NK-92 (cell line): Measurements from ENCODE around the gene VCPKMT.
A peak's percentile ranks its signal among the peaks of the same experiment; 100 is the strongest.

Source experiments
- DNase-seq: peaks from one replicate; lab custom pipeline; 2025; ENCODE audit not compliant: unreplicated experiment; lab: John Stamatoyannopoulos, UW

The VCPKMT gene

GRCh38 chr14:50116181-50116956, at the start of gene VCPKMT:
Gene VCPKMT, minus strand, starts transcription at chr14:50116572. Its CDS starts 20 bp downstream, at chr14:50116552.
- DNase-seq = peak; percentile 39

- DNase-seq = no peak
Observed at GRCh38 chr14:50156111-50156510, 39.7 kb upstream of the VCPKMT start.

GRCh38 chr14:50148799-50149198, 32.4 kb upstream of the VCPKMT start:
- no peak for DNase-seq

GRCh38 chr14:50139192-50139591, 22.8 kb upstream of the VCPKMT start:
- DNase-seq = no peak

GRCh38 chr14:50127802-50128201, 11.4 kb upstream of the VCPKMT start:
- DNase-seq = no peak

- DNase-seq = no peak
Observed at GRCh38 chr14:50123062-50123461, 6.7 kb upstream of the VCPKMT start.

- DNase-seq = no peak
Observed at GRCh38 chr14:50122291-50122690, 5.9 kb upstream of the VCPKMT start.

- no peak for DNase-seq
Observed at GRCh38 chr14:50121486-50121885, 5.1 kb upstream of the VCPKMT start.

- no peak for DNase-seq
Observed at GRCh38 chr14:50117456-50117855, 1.1 kb upstream of the VCPKMT start.

- no peak for DNase-seq
Observed at GRCh38 chr14:50116966-50117365, 594 bp upstream of the VCPKMT start.

- no peak for DNase-seq
Observed at GRCh38 chr14:50113381-50114035, 2.9 kb downstream of the VCPKMT start.

GRCh38 chr14:50110323-50111037, 5.9 kb downstream of the VCPKMT start:
- DNase-seq = no peak

GRCh38 chr14:50109342-50109741, 7.0 kb downstream of the VCPKMT start:
- DNase-seq = no peak

- DNase-seq = no peak
Observed at GRCh38 chr14:50107850-50108249, 8.5 kb downstream of the VCPKMT start.

- no peak for DNase-seq
Observed at GRCh38 chr14:50106178-50106577, 10.2 kb downstream of the VCPKMT start.

GRCh38 chr14:50103558-50103957, 12.8 kb downstream of the VCPKMT start:
- DNase-seq = no peak

GRCh38 chr14:50101417-50101816, 15.0 kb downstream of the VCPKMT start:
- DNase-seq = no peak

GRCh38 chr14:50100805-50101204, 15.6 kb downstream of the VCPKMT start:
- DNase-seq = no peak

- DNase-seq = no peak
Observed at GRCh38 chr14:50099335-50099734, 17.0 kb downstream of the VCPKMT start.

- DNase-seq = no peak
Observed at GRCh38 chr14:50095895-50096294, 20.5 kb downstream of the VCPKMT start.

- DNase-seq = no peak
Observed at GRCh38 chr14:50094056-50094755, 22.2 kb downstream of the VCPKMT start.
